RWPE1 (cell line): ENCODE results near the gene KLHL30.

Experiments
- CTCF ChIA-PET: fragments of 350-600 bp; sonication (Branson Sonifier 250); formaldehyde crosslinking; extraction: SDS; loops from one replicate; lab custom pipeline; 2021; lab: Yijun Ruan, JAX
- POLR2A ChIA-PET: fragments of 400-600 bp; formaldehyde crosslinking; extraction: SDS; loops from one replicate; lab custom pipeline; 2020; ENCODE audit warnings: antibody characterized with exemption; ENCODE audit not compliant: low non-redundant PET; lab: Yijun Ruan, JAX
- DNase-seq: peaks from one replicate; pipeline ENCODE4 v3.0.0; 2012; ENCODE audit warnings: low spot score
- H3K27ac ChIP-seq: fragments of 450-650 bp; 2 replicates; pipeline ENCODE4 v1.5.1; 2017
- TF ChIP-seq, protein P1 (sequence below): fragments of 450-650 bp; conservative IDR thresholded peaks from 2 replicates; pipeline ENCODE4 v1.5.1; 2017; ENCODE audit warnings: low read depth, mild to moderate bottlenecking

Gene KLHL30

GRCh38 chr2:238102865-238103264 is 35.6 kb upstream of the KLHL30 start:
- CTCF ChIA-PET = interaction anchor here (0.6 to 1.2 kb wide), 2 partner anchors 58 to 337 kb away, joined by 3 read pairs; no protein-coding TSS in a partner anchor
- DNase-seq = no peak
- TF ChIP-seq, protein P1, sequence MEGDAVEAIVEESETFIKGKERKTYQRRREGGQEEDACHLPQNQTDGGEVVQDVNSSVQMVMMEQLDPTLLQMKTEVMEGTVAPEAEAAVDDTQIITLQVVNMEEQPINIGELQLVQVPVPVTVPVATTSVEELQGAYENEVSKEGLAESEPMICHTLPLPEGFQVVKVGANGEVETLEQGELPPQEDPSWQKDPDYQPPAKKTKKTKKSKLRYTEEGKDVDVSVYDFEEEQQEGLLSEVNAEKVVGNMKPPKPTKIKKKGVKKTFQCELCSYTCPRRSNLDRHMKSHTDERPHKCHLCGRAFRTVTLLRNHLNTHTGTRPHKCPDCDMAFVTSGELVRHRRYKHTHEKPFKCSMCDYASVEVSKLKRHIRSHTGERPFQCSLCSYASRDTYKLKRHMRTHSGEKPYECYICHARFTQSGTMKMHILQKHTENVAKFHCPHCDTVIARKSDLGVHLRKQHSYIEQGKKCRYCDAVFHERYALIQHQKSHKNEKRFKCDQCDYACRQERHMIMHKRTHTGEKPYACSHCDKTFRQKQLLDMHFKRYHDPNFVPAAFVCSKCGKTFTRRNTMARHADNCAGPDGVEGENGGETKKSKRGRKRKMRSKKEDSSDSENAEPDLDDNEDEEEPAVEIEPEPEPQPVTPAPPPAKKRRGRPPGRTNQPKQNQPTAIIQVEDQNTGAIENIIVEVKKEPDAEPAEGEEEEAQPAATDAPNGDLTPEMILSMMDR = no peak
- POLR2A ChIA-PET = no interaction called here
- H3K27ac ChIP-seq = no peak overlapping the region

DNA sequence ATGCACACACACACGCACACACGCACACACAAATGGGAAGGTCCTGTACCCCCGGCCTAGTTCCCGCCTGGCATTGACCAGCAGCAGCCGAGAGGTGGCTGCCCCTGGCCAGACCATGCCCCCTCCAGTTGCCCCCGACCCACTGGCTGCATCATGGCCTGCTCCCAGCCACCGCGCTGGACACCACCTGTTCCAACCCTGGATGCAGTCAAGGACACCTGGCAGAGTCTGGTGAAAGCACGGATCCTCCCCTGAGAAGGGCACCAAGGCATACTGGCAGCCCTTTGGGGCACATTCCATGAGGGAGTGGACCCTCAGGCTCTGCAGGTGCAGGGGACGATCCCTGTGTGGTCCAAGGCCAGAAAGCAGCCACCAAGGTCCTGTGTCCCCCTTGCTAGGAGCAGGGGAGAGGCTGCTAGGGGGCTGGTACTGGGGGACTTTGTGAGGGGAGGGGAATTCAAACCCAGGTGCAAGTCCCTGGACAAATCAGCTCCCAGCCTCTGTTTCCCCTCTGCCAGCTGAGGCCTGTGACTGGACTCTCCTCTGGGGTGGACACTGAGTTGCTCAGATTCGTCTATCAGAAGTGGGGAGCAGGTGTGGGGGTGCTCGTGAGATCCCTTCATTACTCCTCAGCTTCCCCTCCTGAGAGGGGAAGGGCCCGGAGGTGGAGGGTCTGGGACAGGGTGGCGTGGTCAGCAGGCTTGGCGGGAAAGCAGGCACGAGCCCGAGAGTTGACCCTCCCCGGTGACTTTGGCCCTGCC is 34.8 kb upstream of the KLHL30 start:
- no peak for DNase-seq
- no peak overlapping the region for H3K27ac ChIP-seq
- ChIA-PET CTCF (no interaction called here), POLR2A (no interaction called here)
- TF ChIP-seq, protein P1 = no peak

DNA sequence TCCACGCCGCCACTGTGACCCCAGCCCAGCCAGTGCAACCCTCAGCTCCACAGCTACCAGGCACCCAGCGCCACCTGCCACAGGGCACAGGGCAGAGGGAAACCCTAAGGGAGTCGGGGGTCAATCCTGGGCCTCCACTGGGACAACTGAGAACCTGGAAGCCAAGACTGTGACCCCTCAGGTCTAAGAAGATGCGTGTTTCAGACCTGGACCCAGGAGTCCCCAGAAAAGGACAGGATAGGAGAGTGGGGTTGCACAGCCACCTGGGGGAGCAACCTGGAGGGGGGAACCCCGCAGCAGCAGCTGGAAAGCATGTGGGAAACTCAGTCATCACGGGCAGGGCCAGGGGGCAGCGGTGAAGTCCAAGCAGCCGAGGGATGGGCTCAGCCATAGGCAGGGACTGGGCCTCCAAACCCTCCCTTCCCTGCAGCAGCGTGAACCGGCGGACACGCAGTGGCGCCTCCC is 34.2 kb upstream of the KLHL30 start:
- DNase-seq = no peak
- no peak overlapping the region for H3K27ac ChIP-seq
- ChIA-PET POLR2A (no interaction called here), CTCF (interaction anchor here (0.5 kb wide), 1 partner anchor 17 kb away, joined by 7 read pairs; no protein-coding TSS in a partner anchor)
- TF ChIP-seq, protein P1 = no peak

DNA sequence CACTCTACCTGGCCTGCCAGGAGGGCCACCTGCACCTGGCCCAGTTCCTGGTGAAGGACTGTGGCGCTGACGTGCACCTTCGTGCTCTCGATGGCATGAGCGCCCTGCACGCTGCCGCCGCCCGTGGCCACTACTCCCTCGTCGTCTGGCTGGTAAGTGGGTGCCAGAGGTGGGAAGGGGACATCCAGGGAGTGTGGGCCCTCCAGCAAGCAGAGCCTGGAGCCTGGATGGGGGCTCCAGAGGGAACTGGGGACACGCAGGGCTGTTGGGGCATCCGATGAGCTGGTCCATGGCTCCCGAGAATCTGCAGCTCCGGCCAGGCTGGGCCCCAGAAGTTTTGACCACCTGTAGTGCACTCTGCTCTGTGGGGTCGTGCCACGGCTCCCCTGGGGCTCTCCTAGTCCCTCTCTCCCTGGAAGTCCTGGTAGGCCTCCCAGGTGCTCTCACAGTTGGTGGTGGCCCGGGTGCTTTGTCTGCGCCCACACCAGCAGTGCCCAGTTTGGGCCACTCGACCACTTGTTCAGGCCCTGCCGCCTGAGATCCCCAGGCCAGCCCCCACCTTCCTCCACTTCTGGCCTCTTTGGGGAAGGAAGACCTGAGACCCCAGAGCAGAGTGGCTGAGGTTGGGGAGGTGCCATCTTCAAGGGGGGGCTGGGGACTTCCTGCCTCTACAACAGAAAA is 33.6 kb upstream of the KLHL30 start:
- POLR2A ChIA-PET = no interaction called here
- TF ChIP-seq, protein P1 = no peak
- H3K27ac ChIP-seq = no peak overlapping the region
- CTCF ChIA-PET = interaction anchor here (0.5 to 0.7 kb wide), 2 partner anchors 18 to 171 kb away, joined by 4 to 7 read pairs; no protein-coding TSS in a partner anchor
- DNase-seq = no peak

GRCh38 chr2:238105506-238106338 is 32.7 kb upstream of the KLHL30 start:
- DNase-seq = no peak
- POLR2A ChIA-PET = no interaction called here
- CTCF ChIA-PET = interaction anchor here (0.7 kb wide), 2 partner anchors 72 to 170 kb away, joined by 4 read pairs; no protein-coding TSS in a partner anchor
- TF ChIP-seq, protein P1 = no peak
- H3K27ac ChIP-seq = no peak overlapping the region

DNA sequence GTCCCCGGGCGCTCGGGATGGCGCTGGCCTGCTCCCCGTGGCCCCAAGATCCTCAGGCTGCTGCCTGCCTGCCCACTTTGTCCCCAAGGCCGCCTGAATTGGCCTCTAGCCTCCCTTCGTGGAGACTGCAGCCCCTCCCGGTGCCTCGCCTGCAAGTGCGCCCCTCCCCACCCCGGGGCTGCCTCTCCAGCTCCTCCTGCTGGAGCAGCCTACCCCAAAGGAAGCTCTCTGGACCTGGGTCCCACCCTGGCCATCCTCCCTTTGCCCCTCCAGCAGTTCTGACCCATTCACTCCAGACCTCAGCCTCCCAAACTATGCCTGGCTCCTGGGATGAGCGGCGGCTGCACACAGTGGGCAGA is 32.1 kb upstream of the KLHL30 start:
- TF ChIP-seq, protein P1 = no peak
- ChIA-PET CTCF (no interaction called here), POLR2A (no interaction called here)
- no peak for DNase-seq
- no peak overlapping the region for H3K27ac ChIP-seq
